ENCODE measurements around the gene SNX1.

The SNX1 gene

DNA sequence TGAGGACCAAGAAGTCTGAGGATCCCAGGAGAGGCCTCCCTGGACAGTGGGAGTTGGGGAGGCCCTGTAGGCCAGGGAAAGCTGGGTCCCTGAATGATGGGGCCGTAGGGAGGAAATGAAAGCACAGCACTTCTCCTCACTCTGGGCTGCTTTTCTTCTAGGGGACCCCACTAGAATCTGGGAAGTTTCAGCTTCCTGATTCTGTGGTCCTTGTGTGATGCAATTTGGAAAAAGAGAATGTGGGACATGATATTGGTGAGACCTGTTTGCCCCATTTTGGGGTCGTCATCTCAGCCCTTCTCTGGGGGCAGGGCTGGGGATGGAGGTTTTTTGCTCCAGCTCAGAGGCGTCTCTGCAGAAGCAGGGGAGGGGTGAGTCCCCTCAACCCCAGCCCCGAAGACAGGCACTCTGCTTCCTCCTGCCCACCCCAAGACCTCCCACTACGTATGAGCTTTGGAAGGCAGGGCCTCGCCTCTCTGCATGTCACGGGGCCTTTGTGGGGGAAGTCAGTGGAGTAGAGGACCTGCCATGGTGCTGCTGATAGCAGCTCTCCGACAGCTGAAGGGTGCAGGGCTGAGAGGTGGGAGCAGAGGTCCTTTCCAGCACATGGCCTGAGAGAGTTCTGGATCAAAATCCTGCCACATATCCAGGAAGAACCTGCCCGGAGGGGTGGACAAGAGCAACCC, 54.3 kb downstream of the SNX1 start:
- H3K4me3 ChIP-seq (ENCODE audit: low read depth, low read length) = no peak overlapping the region
- TF ChIP-seq, protein P1, sequence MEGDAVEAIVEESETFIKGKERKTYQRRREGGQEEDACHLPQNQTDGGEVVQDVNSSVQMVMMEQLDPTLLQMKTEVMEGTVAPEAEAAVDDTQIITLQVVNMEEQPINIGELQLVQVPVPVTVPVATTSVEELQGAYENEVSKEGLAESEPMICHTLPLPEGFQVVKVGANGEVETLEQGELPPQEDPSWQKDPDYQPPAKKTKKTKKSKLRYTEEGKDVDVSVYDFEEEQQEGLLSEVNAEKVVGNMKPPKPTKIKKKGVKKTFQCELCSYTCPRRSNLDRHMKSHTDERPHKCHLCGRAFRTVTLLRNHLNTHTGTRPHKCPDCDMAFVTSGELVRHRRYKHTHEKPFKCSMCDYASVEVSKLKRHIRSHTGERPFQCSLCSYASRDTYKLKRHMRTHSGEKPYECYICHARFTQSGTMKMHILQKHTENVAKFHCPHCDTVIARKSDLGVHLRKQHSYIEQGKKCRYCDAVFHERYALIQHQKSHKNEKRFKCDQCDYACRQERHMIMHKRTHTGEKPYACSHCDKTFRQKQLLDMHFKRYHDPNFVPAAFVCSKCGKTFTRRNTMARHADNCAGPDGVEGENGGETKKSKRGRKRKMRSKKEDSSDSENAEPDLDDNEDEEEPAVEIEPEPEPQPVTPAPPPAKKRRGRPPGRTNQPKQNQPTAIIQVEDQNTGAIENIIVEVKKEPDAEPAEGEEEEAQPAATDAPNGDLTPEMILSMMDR (IDR thresholded peaks at IDR 0.05; ENCODE audit: low read depth, low read length) = no peak

GRCh38 chr15:64151727-64152506, 56.1 kb downstream of the SNX1 start, which contains the start of gene SNX22:
Gene SNX22 (plus strand): TSS chr15:64151731. CDS start chr15:64151776, 45 bp downstream.
- peak within 1 kb of the TSS; percentile 57 for H3K4me3 ChIP-seq (ENCODE audit: low read depth, low read length)
- TF ChIP-seq, protein P1 (IDR thresholded peaks at IDR 0.05; ENCODE audit: low read depth, low read length) = no peak

GRCh38 chr15:64152507-64153387, 57.0 kb downstream of the SNX1 start:
- TF ChIP-seq, protein P1 (IDR thresholded peaks at IDR 0.05; ENCODE audit: low read depth, low read length) = 0 out of 2 replicates have a peak, but pooled peaks have one; percentile 1
- no peak overlapping the region for H3K4me3 ChIP-seq (ENCODE audit: low read depth, low read length)

DNA sequence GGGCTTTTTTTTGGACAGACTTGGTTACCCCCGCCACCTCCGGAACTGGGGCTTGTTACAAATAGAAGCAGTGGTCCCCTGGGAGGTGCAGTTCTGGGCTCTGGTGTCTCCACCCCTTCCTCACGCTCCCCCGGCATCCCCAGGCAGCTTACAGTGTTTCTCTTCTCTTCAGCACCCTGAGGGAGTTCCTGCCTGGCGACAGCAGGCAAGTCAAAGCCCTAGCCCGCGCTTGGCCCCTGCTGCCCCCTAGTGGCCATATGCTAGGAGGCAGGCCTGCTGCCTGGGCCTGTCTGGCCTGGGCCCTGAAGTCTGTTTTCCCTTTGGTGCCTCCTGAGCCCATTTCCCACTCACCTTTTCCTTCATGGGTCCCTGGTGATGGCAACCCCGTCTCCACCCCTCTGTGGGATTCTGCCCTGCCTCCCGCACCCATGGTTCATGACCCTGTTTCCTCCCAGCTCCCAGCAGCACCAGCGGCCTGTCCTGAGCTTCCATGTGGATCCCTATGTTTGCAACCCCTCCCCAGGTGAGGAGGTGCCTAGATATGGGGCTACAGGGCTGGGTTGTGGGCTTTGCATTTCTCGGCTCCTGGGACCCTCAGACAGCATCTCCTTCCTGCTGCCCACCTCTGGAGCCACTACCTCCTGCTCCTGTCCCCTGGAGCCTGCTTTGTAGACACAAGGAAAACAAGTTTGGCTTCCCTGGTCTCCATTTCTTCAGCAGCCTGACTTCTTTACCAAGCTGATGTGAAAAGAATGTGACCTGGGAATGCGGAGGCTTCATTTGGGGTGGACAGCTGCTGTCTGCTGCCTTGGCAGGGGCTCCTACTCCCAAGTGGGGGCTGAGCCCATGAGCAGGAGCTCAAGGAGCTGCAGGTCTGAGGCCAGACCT, 57.9 kb downstream of the SNX1 start:
- TF ChIP-seq, protein P1 (IDR thresholded peaks at IDR 0.05; ENCODE audit: low read depth, low read length) = peak; percentile 95
- no peak overlapping the region for H3K4me3 ChIP-seq (ENCODE audit: low read depth, low read length)

DNA sequence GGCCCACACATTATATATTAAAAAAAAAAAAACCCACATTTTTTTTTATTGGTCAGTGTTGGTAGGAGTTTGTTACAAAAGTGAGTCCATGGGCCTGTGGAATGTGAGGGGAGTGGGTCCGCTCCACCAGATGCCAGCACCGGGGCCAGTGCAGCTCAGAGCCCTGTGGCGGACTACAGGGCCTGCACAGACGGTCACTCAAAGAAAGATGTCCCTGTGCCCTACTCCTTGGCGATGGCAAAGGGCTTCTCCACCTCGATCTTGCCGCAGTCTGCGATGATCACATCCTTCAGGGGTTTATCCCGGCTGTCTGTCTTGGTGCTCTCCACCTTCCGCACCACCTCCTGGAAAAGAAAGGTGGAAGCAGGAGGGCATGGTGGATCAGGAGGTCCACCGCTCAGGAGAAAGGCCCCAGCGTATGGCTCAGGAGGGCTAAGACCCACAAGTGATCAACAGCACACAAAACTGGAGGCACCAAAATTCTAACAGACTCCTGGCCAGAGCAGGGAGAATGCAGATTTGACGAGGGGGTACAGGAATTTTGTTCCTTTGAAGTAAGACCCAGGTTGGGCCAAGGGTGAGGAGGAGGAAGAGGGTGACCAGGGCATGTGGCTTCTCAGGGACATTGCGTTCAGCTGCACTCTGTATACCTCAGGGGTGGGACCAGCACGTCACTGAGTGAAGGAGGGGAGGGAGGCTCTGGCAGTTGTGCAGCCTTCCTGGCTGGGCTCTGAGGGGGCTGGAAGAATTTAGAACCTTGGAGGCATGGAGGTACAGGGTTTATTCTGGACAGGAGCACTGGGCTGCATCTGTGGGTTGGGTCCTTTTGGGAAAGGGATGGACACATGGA, 60.2 kb downstream of the SNX1 start:
- TF ChIP-seq, protein P1 (IDR thresholded peaks at IDR 0.05; ENCODE audit: low read depth, low read length) = no peak
- H3K4me3 ChIP-seq (ENCODE audit: low read depth, low read length) = no peak overlapping the region

All from WI38 (cell line).